Measurements from ENCODE around the gene MYO16.

DNA sequence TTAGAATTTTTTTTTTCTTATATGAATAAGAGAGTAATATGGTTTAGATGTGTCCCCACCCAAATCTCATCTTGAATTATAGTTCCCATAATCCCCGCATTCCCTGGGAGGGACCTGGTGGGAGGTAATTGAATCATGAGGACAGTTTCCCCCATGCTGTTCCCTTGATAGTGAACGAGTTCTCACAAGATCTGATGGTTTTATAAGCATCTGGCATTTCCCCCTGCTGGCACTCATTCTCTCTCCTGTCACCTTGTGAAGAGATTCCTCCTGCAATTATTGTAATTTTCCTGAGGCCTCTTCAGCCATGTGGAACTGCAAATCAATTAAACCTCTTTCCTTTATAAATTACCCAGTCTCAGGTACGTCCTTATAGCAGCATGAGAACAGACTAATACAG, 205.7 kb downstream of the MYO16 start:
- TF ChIP-seq SMC3 (conservative IDR thresholded peaks at IDR 0.05; ENCODE audit: poor library complexity) (peak; percentile 23), EZH2 (IDR thresholded peaks at IDR 0.05; ENCODE audit: borderline replicate concordance, insufficient read depth, low read length, poor library complexity, severe bottlenecking) (no peak)

Data from neural cell (in vitro differentiated cells).